Camera-type eye (tissue), 1 donor: ENCODE results near the gene UNG. TPM values are rescaled to one million over a fixed set of nuclear protein-coding genes. Genes with fewer than 3 reads are reported as not detected.

Experiments
- total RNA-seq: library from RNA; depleted of rRNA; stranded (reverse); fragments of >200 nt; gene quantifications from one replicate; pipeline ENCODE4 v1.2.3, GENCODE V29; 2014

The UNG gene
- 31.3 TPM for total RNA-seq

DNA sequence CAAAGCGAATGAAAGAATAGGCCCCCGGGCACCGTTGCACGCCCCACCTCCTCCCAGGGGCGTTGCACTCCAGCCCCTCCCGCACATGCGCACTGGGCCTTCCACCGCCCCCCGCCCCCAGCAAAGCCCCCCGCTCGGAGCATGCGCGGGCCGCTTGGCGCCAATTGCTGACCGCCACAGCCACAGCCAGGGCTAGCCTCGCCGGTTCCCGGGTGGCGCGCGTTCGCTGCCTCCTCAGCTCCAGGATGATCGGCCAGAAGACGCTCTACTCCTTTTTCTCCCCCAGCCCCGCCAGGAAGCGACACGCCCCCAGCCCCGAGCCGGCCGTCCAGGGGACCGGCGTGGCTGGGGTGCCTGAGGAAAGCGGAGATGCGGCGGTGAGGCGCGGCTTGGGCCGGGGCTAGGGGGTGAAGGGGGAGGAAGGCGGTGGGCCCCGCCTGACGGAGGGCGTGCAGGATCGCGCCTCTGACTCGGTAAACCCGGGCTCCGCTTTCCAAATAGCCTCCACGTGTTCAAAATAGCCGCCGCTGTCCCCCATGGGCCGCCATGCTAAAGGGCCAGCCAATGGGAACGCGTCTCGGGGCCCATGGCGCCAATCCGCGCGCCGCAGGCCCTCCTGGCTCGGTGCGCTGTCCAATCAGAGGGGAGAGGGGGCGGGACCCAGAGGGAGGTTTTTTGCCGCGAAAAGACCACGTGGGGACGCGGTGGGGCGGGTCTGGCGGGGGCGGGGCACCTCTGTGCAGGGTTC is at the start of gene UNG:
TSS of gene UNG (plus strand) at position 163 of the 748 bp plus-strand sequence. CDS start at position 246, 83 bp downstream.

DNA sequence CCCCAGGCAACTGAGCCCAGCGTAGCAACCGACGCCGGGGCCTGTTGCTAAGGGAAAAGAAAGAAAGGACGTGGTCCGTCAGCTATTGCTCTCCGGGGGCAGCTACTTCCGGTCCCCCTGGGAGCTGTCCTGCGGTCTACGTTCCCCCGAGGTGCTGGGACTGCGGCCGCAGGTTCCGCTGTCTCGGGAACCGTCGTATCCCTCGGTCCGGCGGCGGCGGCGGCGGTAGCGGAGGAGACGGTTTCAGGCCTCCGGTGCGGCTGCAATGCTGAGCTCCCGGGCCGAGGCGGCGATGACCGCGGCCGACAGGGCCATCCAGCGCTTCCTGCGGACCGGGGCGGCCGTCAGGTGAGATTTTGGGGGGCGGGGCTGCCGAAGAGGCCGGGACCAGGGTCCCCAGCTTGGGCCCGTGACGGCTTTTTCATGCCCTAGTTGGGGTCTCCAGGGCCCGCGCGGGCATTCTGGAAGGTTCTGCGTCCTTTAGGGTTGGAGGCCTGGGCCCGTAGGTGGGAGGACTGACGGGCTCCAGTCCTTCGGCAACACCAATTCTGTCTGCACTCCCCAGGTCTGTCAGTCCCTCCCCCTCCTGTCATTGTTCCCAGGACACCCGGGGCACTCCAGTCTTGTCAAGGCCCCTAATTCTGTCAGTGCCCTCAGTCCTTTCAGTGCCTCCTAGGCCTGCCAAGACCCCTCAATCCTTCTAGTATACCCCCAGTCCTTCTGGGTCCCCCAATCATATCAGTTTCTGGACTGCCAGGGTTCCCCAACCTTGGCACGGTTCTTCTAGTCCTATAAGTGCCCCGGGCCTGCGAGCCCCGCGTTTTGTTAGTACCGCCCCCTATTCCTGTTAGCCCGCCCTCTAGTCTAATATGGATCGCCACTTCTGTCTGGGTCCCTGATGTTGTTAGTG is 44.7 kb upstream of the UNG start, which contains the start of gene USP30:
TSS of gene USP30 (plus strand) at position 163 of the 910 bp plus-strand sequence. CDS start at position 266, 103 bp downstream.

DNA sequence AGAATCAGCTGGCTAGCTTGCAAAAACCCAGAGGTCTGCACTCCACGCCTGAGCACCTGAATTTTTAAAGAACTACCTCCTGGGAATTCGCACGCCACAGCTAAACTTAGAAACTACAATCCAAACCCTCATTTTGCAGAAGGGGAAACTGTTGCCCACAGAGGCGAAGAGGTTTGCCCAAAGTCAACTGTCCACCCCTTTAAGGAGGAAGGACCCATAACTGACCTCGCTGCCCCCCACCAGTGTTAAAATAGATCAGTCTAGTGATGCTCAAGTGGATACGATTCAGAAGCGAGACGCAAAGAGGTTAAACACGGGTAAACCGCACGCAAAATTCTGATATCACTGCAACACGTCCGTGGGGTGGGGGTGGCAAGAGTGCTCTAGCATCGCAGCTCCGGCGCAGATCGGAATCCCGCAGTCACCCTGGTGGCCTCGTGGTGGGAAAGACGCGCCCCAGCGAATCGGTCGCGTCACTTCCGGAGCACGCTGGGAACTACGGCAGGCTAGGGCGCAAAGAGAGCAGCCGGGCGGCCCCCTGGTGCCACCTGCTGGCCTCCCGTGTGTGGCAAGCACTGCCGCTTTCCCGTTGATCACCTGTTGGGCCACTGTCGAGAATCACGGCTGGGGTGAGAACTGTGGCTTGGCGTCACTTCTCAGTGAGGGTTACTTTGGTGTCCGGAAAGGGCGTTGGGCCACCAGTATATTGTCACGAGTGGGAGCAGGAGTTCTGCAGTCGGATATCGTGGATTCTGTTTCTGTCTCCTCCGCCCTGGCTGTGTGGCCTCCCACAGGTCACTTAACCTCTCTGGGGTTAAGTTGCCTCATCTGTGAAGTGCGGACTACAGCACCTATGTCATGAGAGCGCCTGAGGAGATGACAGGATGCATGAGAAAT is 4.1 kb upstream of the UNG start, which contains the start of gene ALKBH2:
TSS of gene ALKBH2 (minus strand) at position 451 of the 897 bp plus-strand sequence. CDS start 686 bp downstream, outside the sequence.

DNA sequence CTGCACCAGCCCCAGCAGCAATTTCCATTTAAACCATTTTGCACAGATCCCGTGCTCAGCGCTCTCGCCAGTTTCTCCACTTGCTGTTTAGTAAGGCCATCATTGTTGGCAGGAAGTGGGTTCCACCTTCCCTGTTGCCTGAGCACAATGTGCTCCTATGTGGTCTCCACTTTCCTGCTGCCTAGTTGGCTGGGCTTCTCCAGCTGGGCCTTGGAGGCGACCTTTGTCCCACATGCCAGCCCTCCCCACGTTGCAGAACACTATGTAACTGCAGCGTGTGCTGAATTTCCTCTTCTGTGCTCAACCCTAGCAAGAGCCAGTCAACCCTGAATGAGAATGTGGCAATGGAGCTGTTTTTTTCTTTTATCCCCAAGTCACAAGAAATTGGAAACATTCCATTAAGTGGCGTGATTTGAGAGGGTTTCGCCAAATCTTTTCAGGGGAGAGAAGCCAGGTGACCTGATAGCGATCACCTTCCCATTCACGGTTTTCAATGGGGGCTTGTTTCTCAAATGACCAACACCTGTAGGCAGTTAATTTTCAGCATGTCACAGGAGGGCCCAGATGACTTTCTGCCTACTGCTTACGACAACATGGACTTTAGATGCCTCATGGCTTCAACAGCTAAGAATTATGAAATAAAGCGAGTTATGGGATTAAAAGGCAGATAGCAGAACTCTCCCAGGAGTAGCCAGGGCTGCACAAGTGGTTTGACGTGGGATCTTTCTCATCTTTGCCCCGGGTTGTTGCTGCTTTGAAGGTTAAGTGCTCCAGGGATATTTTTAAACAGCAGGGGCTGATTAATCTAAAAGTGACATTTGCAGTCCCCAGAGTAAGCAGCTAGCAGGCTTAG is 18.6 kb downstream of the UNG start, which contains the start of gene ACACB:
TSS of gene ACACB (plus strand) at position 830 of the 853 bp plus-strand sequence. CDS start 22,819 bp downstream, outside the sequence.

Other genes with a start within 250 kb of the UNG start
- gene SSH1, start 240.0 kb upstream of the UNG start, total RNA-seq = 21.7 TPM
- gene DAO, start 217.5 kb upstream of the UNG start, total RNA-seq = not detected
- 21.6 TPM for gene SVOP, start 76.5 kb upstream of the UNG start, total RNA-seq
- gene USP30, start 45.0 kb upstream of the UNG start, total RNA-seq = 32.4 TPM
- gene ALKBH2, start 4.1 kb upstream of the UNG start, total RNA-seq = 16.9 TPM
- 28.3 TPM for gene ACACB, start 19.0 kb downstream of the UNG start, total RNA-seq
- 3.4 TPM for gene FOXN4, start 211.7 kb downstream of the UNG start, total RNA-seq